Cardiac muscle cell (in vitro differentiated cells and primary cell): ENCODE results near the gene UBE2D3. TPM values are rescaled to one million over a fixed set of nuclear protein-coding genes. Genes with fewer than 3 reads are reported as not detected.

Experiments used
- DNase-seq, 2 donors: peaks; one replicate each; pipeline versions ENCODE4 v3.0.0 to v3.0.0-alpha.2; 2010 to 2017; ENCODE audit warnings: low read depth in 1 of 2, low spot score in 1 of 2
- H3K27ac ChIP-seq: fragments of 200-600 bp; sonication (generic); 2 replicates; pipeline ENCODE4 v1.5.1; 2016
- H3K27me3 ChIP-seq: fragments of 200-600 bp; sonication (generic); 2 replicates; pipeline ENCODE4 v1.6.0; 2016; ENCODE audit warnings: control low read depth
- H3K36me3 ChIP-seq: fragments of 200-600 bp; sonication (generic); 2 replicates; pipeline ENCODE4 v1.5.1; 2016; ENCODE audit warnings: control low read depth
- H3K4me1 ChIP-seq: fragments of 200-600 bp; sonication (generic); 2 replicates; pipeline ENCODE4 v1.8.1; 2017; ENCODE audit warnings: low read depth, mild to moderate bottlenecking, mixed run types
- H3K4me3 ChIP-seq: fragments of 200-600 bp; sonication (generic); 2 replicates; pipeline ENCODE4 v1.5.1; 2016; ENCODE audit warnings: mild to moderate bottlenecking
- H3K9me3 ChIP-seq: fragments of 200-600 bp; sonication (generic); 2 replicates; pipeline ENCODE4 v1.5.1; 2017; ENCODE audit warnings: low read depth, mild to moderate bottlenecking, control low read depth
- polyA plus RNA-seq: library from polyadenylated mRNA; unstranded; fragments of >200 nt; fragmentation: Nextera tagmentation; extraction: Ambion mirVana; gene quantifications from 2 replicates; pipeline ENCODE4 v1.2.1, GENCODE V29; 2016
- total RNA-seq: library from RNA; depleted of rRNA; stranded (reverse); fragments of >200 nt; gene quantifications from 2 replicates; pipeline ENCODE4 v1.2.3, GENCODE V29; 2016
- TF ChIP-seq, protein P1 (sequence below): IDR thresholded peaks from 2 replicates; pipeline ENCODE4 v1.5.1; 2012; ENCODE audit warnings: low read depth, mild to moderate bottlenecking, low read length

The UBE2D3 gene
- total and polyA plus RNA-seq, 2 experiments from 2014 or later = 241 to 359 TPM

DNA sequence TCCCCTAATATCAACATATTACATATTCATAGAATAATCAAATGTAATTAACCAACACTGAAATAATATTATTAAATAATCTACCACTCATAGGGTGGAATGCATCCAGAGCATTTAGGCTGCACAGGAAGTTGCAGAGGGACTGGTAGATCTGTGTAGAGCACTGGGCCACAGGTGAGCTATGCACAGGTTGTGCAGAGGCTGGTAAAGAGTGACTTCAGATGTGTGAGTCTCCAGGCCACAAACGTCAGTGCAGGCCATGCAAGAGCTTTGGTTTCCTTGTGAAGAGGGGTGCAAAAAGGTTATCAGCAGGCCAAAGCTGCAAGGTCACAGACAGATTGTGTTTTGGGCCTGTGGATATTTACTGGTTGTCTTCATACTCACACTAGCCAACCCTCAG is 41.1 kb downstream of the UBE2D3 start:
- Histone ChIP-seq H3K36me3 (peaks cover 4% of the 10 kb centered on the region), H3K4me3 (no peak overlapping the region), H3K27me3 (no peaks in the 10 kb centered on the region), H3K4me1 (peaks cover 8% of the 10 kb centered on the region), H3K27ac (peak overlapping the region; percentile 66), H3K9me3 (no peaks in the 10 kb centered on the region)
- TF ChIP-seq, protein P1, sequence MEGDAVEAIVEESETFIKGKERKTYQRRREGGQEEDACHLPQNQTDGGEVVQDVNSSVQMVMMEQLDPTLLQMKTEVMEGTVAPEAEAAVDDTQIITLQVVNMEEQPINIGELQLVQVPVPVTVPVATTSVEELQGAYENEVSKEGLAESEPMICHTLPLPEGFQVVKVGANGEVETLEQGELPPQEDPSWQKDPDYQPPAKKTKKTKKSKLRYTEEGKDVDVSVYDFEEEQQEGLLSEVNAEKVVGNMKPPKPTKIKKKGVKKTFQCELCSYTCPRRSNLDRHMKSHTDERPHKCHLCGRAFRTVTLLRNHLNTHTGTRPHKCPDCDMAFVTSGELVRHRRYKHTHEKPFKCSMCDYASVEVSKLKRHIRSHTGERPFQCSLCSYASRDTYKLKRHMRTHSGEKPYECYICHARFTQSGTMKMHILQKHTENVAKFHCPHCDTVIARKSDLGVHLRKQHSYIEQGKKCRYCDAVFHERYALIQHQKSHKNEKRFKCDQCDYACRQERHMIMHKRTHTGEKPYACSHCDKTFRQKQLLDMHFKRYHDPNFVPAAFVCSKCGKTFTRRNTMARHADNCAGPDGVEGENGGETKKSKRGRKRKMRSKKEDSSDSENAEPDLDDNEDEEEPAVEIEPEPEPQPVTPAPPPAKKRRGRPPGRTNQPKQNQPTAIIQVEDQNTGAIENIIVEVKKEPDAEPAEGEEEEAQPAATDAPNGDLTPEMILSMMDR = no peak
- DNase-seq = peak in 1 of 2 donors; percentile 2

DNA sequence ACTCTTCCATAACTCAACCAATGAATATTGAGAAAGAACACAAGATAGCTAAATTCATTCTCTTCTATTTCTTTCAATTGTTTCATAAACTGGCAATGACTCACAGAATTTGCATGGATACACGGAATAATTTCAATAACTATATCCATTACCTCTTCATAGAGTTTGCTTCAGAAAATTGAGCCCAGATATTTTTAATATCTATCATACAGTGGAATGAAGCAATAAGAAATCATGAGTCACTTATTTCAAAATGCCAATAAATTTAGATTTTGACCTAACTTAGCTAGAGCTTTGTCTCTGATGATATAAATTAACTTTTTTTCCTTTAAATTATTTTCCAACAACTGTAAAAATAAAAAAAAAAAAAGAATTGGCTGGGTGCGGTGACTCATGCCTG is 44.3 kb downstream of the UBE2D3 start:
- Histone ChIP-seq H3K27me3 (no peaks in the 10 kb centered on the region), H3K27ac (no peak overlapping the region), H3K36me3 (no peaks in the 10 kb centered on the region), H3K4me3 (no peak overlapping the region), H3K4me1 (peaks cover 8% of the 10 kb centered on the region), H3K9me3 (no peaks in the 10 kb centered on the region)
- DNase-seq = no peak
- TF ChIP-seq, protein P1 = no peak

DNA sequence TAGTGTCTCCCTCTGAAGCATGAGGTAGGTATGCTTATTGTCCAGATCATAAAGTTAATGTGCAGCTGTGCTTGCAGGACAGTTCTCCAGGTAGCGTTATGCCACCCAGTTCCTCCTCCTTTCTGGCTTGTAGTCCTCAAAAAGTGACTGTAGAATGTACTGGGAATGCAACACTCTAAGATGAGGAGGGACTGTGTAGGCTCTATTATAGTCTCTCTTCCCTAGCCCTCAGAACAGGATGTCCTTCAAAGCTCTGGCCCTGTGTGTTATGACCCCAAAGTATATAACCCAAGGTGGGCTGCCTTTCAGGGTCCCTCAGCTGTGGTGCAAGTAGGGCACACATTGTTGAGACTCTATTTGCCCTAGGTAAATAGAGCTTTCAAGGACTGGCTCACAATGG is 45.8 kb downstream of the UBE2D3 start:
- DNase-seq = no peak
- H3K27me3 ChIP-seq = no peaks in the 10 kb centered on the region
- H3K4me3 ChIP-seq = no peak overlapping the region
- peaks cover 7% of the 10 kb centered on the region for H3K4me1 ChIP-seq
- TF ChIP-seq, protein P1 = no peak
- H3K36me3 ChIP-seq = no peaks in the 10 kb centered on the region
- H3K9me3 ChIP-seq = no peaks in the 10 kb centered on the region
- no peak overlapping the region for H3K27ac ChIP-seq

DNA sequence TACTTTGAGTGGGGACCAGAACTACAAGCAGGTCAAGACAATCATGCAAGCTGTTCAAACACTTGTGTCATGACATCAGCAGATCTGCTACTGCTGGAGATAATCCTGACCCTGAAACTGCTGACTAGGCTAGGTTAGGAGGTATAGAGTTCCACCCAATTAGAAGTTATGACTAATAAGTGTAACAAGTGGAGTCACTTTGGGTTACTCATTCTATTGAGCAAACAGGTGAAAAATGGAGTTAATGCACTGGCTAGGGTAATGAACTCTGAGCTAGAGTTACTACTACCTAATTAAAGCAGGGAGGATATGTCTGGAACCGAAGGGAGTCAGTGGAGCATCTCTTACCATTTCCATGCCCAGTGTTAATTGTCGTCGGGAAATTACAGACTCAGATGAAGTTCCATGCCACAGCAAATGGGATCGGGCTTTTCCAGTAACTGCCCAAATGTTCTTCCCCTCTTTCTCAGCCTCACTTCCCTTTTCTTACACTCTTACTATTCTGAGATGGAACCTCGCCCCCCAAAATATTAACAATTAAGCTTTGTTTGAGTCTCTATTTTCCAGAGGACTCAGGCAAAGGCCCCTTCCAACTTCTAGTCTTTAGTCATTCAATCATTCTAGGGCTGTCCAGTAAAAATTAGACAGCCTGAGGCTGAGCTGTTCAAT is 46.7 kb downstream of the UBE2D3 start:
- Histone ChIP-seq H3K9me3 (no peaks in the 10 kb centered on the region), H3K27ac (no peak overlapping the region), H3K4me3 (no peak overlapping the region), H3K27me3 (no peaks in the 10 kb centered on the region), H3K4me1 (no peaks in the 10 kb centered on the region), H3K36me3 (no peaks in the 10 kb centered on the region)
- peak; percentile 5 to 20 for DNase-seq
- TF ChIP-seq, protein P1 = no peak

DNA sequence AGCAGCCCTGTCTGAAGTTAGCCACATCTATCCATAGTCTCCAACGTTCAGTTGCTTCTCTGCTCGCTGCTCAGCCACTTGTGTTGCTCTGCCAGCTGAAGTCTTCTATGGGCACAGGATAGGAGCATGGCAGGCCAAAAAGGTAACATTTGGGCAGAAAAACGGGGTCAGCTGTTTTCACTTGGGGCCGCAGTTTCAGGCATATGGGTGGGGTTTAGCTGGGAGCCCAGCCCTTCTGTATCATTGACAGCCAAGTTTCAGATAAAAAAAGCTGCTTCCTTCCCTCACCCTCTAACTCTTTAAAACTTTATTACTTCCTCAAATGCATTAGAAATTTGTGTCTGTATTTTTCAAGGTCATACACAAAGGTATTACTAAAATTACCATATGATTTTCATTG is 48.1 kb downstream of the UBE2D3 start:
- no peaks in the 10 kb centered on the region for H3K9me3 ChIP-seq
- TF ChIP-seq, protein P1 = no peak

More for the DNA sequence above, 48.1 kb downstream of the UBE2D3 start:
- H3K27ac ChIP-seq = no peak overlapping the region
- H3K36me3 ChIP-seq = no peaks in the 10 kb centered on the region
- no peaks in the 10 kb centered on the region for H3K4me1 ChIP-seq
- no peak overlapping the region for H3K4me3 ChIP-seq
- no peaks in the 10 kb centered on the region for H3K27me3 ChIP-seq
- DNase-seq = no peak
